Right forelimb (tissue), 1 donor: ENCODE measurements around the gene ARVCF.

ENCODE experiments used
- DNase-seq: peaks from one replicate; pipeline ENCODE4 v3.0.0-alpha.2; 2018

ARVCF gene

DNA sequence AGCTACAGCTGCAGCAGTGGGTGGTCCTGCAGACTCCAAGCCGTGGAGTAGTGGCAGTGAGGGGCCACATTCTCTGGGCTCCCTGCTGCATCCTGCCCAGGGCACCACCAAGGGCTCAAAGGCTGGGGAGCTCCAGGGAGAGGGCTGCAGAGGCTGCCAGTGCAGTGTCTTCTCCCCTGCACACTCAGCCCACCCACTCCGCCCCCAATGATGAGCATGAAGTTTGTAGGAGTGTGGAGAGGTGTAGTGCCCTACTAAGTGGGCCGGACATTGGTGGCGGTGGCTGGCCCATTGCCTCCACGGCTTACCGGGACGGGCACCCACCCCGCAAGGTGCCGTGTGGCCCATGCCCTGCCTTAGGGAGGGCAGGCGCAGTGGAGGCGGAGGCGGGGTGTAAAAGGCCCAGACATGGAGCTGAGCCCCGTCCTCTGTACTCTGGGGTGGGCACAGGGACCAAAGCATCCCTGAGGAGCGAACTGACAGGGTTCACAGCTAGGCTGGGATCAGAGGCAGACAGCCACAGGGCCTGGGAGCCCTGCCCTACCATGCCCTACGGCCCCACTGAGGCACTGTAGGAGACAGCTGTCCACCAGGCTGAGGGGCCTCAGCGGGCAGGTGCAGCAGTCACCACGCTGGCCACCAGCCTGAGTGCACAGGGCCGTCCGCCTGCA is 18.9 kb downstream of the ARVCF start:
- no peak for DNase-seq

DNA sequence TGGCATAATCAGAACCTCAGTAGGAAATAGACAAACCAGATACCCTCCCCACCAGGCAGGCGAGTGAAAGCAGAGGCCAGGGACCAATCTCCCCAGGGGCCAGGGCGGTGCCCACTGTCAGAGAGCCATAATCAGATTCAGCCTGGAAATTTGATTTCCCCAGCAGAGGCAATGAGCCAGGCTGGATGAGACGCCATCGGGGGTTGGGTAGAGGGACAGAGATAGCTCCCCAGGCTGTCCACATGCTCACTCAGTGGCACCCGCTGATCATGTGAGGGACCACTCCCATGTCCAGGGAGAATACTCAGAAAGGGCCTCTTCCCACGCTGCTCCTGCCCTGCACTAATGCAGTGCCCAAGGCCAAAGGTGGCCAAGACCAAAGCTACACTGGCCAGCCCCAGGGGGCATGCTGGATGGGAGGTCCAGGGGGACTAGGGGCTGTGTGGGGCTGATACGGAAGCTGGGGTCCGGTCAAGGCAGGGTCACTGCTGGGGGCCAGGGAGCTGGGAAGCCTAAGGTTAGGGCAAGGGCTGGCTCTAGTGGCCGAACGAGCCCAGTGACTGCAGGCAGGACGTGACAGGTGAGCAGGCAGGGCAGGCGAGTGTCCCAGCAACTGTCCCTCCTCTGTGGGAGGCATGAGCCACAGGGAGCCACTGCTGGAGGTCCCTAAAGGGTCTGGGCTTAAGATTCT is 19.8 kb downstream of the ARVCF start:
- DNase-seq: no peak

DNA sequence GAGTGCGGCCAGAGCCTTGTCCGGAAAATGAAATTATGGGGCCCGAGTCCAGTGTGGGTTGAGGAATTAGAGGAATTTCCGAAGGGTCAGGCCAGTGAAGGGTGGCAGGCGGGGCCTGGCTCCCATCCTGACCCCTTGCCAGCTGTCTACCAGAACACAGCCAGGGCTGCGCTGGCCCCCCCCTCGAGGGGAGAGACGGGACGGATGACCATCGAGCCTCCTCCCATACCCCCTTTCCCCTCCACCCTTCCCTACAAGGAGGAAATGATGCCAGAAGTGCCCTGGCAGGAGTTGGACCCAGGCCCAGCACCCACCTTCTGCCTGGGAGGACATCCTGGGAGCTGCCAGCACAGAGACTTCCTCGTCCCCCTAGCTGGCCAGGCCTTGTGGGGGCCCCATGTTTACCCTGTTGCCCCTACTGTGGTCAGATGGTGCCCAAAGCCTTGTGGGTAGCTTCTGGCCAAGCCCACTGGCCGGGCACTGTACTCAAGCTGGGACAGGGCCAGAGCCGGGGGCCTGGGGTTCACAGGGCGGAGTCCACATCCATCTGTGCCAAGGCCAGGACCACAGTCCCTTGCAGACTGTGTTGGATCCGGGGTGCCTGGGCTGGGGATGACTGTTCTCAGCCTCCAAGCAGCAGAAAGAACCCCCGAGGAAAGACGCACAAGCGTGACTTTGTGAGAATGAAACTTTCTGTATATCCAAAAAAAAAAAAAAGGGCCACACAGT is 20.8 kb downstream of the ARVCF start:
- DNase-seq: peak; percentile 71

DNA sequence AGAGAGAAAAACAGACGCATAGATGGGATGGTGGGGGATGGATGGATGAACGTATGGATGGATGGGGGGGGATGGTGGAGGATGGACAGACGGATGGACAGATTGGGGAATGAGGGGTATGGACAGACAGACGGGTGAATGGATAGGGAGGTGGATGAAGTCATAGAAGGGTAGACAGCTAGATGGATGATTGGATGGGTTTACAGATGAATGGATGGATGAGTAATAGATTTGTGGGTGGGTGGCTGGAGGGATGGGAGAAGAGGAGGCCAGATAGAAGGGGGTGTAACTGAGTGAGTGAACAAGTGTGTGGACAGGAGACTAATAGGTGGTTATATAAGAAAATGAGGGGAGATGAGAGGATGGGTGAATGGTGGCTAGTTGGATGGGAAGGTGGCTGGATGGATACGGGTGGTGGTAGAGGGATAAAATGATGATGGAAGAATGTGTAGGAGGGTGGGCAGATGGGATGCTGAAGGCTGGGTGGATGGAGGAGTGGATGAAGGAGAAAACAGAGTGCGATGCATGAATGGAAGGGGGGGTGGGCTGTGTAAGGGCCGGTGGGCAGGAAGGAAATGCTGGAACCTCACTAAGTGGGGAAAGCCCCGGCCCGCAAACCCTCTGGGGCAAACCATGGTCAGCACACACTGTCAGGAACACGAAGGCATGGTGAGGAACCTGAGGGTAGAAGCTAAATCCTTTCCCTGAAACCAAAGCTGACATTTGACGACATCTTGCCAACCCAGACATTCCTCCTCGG is 21.6 kb downstream of the ARVCF start:
- DNase-seq: no peak

DNA sequence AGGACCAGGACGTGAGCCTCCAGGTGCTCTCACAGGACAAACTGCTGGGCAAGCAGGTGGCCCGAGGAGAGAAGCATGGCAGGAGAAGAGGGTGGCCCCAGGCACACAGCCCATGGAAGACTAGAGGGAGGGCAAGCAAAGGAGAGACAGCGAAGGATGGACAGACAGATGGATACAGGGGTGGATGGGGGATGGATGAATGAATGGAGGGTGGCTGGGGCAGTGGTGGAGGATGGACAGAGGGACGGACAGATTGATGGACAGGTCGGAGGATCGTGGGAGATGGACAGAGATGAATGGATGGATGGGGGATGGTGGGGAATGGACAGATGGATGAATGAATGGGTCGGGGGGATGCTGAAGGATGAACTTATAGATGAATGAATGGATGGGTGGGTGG is 22.7 kb downstream of the ARVCF start:
- DNase-seq: no peak

DNA sequence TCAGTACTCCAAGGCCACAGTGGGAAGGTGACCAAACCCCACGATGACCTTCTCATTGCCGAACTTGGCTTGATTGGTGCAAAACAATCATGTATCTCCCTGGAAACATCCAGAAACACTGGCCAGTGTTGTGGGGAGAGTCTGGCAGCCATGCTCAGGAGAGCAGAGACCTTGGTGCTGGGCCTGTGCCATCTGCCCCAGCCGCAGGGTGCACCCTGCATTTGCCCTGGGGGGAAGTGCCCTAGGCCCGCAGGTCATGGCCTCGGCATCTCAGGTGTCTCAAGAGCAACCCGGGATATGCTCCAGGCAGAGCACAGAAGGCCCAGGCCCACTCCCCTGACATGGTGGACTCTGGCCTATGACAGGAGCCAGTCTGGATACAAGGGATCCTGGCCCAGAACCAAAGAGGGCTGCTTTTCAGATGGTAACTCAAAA is 23.7 kb downstream of the ARVCF start:
- no peak for DNase-seq

DNA sequence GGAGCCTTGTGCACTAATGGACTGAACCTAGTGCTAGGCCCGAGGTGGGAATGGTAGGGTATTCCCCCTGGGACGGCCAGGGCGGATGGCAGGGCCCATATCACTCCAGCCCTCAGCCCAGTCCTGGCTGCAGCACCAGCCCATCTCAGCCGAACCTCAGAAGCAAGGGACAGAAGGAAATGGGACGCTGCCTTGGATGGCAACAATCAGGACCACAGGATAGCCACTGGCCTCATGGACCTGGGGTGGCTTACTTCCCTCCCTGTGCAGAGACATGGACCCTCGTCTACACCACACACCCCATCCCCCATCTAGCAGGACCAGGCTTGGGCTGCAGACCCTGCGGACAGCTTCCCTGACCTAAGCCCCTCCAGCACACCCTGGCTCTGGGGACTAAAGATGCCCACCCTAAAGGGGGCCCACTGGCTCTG is 24.1 kb downstream of the ARVCF start:
- DNase-seq: no peak

DNA sequence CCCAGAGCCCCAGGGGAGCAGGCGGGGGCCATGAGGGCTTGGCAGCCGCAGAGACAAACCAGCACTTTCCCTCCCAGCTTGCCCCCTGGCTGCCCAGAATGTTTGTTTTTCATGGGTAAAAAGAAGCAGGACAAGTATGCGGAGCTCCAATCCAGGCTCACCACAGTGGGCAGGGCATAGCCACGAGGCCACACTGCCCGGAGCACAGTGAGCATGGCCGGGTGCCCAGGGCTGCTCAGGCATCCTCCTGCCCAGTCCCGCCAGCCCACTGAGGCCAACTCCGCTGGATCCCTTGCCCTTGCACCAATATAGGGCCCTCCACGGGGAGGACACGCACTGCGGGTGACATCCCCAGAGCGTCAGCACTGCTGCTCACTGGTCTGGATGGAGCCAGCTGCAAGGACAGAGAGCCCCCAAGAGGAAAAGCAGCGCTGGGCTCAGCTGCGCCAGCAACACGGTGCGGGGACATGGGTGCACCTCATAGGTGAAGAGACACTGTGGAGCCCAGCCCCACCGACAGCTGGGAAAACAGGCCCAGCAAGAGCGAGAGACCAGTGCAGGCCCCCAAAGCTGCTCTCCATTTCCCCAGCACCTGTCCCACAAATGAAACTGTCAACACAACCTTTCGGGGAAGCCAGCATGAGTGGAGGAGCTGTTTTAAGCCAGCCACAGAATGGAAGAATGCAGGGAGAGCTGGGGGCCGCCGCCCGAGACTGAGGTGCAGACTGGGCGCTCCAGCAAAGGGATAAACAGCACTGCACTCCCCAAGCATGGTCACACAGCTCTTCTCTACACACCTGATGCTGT is 24.8 kb downstream of the ARVCF start:
- DNase-seq: no peak

DNA sequence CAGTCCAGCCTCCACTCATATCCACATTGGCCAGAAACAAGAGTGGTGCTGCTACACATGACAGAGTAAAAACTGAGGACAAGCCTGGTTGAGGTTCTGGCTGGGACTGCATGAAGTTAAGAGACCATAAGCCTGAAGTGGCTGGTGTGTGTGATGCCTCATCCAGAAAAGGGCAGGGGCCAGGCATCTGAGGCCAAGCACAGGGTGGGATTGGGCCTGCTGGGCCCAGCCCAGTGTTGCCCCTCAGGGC is 25.3 kb downstream of the ARVCF start:
- no peak for DNase-seq

DNA sequence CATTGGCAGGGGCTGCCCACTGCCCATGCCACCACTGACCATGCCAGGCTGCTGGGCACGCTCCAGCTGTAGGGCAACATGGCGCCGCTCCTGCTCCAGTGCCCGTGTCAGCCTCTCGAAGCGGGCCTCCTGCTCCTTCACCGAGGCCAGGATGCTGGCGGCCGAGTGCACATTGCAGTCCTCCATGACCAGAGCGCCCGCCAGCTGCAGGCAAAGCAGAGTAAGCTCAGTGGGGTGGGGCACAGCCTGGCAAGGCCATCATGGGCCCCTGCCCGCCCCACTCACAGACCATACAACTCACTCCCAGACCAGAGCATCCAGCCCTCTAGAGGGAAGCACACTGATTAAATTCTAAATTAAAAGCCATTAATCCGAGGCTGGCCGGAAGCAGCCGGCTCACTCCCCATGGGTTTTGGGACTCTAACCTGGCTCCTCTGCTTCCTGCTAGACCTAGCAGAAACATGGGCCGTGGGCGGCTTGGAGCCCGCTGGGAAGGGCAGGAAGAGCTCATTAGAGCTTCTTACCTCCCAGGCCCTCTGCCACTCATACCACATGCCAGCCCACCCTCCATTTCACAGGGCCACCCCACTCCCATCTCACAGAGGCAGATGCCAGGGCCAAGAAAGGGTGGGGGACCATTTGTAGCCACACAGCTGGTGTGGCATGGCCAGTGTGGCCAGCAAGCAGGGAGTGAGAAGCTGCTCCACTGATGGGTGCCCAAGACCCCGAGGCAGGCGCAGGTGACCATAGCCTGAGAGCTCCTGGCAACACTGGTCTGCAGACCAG is 25.8 kb downstream of the ARVCF start:
- no peak for DNase-seq

DNA sequence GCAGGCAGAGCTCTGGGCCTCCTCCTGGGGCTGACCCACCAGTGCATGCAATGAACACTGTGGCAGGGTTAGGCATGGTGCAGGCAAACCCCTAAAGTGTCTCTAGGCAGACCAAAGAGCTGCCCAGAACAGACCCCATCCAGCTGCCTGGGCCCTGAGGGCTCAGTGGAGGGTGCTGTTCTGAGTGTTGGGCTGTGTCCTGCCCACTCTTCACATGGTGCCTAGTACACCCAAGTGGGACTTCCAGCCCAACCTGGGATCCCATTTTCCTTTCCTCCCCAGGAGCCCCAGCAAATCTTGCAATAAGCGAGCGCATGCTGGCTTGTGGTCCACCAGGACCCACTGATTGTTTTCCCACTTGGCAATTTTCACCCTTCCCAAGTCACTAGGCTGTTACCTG is 26.4 kb downstream of the ARVCF start:
- DNase-seq: no peak

DNA sequence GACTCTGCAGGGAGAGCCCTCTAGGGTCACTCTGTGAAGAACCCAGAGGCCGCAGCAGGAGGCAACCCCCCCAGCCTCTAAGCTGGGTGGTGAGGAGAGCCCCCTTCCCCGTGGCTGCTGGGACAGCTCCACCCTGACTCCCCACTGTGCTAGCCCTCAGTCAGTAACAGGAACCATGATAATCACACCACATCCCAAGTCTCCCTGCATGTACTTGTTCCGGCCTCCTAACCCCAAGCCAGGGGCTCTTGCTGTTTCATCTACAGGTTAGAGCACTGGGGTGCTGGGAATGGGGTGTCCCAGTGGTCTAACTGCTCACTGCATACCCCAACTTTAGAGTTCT is 26.9 kb downstream of the ARVCF start:
- DNase-seq: no peak

DNA sequence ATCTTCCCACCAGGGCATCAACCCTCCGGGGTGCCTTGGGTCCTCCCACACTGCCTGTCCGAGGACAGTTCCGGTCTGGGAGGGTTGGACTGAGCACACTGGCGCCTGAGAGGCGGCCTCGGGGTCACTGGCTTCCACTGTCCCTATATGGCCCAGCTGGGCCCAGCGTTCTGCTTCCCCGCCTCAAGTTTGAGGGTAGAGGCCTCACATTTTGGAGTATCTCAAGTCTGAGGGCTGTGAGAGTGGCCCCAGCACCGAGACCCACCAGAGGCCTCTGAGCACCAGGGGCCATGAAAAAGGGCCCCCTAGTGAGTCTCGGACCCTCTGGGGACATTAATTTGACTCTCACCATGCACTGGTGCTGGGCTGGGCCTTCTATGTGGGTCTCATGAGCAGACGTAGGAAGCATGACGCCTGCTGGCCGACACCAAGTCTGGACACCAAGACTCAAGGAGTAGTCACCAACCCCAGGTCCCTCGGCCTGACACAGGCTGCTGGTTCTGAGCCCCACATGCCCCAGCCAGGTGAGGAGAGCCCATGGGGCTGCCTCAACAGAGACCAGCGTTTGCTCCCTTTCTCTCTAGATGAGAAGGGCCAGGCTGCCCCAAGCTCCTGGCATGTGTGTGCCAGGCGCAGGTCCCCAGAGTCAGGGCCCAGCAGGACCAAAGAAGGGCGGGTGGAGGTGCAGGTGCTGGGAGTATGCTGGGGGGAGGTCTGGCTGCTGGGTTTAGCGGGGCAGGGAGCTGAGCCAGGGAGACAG is 27.5 kb downstream of the ARVCF start:
- no peak for DNase-seq

DNA sequence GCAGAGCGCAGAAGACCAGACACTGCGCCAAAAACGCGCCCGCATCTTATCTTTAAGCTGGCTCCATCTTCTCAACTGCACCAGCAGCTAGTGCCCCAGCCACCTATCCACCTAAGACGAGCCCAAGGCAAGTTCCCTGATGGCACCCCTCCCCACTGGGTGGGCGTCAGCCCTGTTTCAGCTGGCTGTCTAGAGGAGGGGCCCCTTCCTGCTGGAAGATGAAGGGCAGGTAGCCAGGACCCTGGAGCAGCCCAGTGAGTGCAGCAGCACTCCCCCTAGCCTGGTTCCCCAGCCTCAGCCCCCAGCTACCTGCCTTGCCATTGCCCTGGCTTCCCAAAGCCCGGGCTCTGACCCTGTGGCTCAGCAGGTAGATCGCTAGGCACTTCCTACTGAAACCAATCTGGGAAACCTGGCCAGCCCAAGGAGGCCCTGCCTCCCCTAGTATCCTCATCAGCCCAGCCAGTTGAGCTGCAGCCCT is 28.3 kb downstream of the ARVCF start:
- no peak for DNase-seq

DNA sequence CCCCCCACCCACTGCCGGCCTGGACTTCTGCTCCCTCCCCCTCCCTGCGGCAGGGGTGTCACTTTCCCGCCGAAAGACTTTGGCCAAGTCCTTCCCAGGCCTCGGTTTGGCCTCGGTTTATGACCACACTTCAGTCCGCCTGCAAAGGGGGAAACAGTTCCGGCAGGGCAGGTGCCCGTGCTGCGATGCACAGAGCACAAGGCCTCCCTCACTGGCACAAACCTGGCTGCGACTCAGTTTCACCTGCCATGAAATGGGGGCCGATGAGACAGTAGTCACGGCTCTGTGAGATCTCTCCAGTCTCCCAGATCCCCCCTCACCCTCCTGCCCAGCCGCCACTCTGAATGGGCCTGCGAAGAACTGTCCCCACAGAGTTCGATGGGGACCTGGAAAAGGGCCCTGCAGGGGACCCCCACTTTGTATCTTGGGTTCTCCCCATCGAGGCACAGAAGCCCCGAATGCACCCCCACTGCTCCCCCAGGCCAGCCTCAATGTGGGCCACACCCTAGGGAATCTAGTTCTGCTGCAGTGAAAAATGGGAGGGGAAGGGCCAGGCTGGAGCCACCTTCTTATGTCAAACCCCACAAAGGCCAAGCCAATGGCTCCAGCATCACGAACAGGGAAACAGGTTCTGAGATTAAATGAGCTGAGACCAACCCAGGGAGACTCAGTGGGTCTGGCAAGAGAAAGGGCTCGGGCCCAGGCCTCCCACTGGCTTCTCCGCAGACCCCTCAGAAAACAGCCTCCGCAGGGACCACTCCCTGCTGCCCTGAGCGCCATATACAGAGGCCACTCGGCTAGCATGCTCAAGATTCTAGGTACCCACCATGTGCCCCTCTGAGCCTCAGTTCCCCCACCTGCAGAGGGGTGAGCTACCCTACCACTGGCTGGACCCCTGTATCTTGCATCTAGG is 29.0 kb downstream of the ARVCF start:
- DNase-seq: no peak

DNA sequence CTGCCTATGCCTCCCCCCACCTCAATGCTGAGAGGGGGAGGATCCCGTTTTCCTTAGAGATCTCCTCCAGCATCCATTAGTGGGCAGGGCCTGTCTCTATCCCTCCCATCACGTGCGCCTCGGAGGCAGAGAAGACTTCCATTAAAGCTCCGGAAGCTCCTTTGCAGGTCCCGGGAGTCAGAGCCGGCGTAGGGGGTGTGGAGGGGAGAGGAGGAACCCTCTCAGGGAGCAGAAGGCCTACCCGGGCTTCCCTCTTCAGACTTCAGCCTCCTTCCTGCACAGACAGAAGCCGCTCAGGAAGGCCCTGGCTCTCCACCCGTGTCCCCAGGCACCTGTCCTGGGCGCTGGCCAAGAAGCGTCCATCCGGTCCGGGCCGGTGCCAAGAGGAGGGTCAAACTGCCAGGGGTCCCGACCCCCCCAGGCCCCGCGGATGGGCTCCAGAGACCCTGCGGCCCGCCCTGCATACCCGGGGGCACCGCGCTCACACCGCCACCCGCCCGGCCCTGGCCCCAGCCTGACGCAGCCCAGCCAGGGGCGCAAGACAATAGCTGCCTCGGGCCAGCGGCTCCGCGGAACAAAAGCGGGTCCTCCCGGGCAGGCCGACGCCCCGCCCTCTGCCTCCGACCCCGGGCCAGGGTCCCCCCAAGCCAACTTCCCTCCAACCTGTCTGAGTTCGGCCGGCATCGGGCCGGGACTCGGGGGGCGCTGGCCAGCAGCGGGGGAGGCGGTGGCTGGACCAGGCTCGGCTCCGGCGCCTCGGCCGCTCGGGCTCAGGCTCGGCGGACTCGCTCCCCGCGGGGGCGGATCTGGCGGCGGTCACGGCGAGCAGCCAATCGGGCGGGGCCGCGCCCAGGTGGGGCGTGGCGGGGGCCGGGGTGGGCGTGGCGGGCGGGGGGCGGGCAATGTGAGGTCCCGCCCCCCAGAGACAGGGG is 29.9 kb downstream of the ARVCF start:
- peak; percentile 88 for DNase-seq

DNA sequence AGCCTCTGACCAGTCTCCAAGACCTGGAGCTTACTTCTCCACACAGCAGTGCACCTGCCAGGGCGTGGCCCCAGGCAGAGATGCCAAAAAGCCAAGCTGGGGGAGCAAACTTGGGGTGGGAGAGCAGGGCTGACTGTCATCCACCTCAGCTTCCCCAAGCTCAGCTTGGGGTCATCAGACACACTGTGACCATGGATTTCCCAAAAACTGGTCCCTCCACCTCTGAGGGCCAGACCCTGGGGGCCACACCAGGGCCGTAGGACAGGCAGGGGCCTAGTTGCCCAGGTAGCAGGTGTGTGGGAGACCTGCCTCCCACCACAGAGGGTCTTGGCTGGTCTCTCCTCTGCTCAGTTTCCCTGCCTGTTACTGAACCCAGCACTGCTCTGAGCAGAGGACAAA is 30.6 kb downstream of the ARVCF start:
- DNase-seq: no peak

DNA sequence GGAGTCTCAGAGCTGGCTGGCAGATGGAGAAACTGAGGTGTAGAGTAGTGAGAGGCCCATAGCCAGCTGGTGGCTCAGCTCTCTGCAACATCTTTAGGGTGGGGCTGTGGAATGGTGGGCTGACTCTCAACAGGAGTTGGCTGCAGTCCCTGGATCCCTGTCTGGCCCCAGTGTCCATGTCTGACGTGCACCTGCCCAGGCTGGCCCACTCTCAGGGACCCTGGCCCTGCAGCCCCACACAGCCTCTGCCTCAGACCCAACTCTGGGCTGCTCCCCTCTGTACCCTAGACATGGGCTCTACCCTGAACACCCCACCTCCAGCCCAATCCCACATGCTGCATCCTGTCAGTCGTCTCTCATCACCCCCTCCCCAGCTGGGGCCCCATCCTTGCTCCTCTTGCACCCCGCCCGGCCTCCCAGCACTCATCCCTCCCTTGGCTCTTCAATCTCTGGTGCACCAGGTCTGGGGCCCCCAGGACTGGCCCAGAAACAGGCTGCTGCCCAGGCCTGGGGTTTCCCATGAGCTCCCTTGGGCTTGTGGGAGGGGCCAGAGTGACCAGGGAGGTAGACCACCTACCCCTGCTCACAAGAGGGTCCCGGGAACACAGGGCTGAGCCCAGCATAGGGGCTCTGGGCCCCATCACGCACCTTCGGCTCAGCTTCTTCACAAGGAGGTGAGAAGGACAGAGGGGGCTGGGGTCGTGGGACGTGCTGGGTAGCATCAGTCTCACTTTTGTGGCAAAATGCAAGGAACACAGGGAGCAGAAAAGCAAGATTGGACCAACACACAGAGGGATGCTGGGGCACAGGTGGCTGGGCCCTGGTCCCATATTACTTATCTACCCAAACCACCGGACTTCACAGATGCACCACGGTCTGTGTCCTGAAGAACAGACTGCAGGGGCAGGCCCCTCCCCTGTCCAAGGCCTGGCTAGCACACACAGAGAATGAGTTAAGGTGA is 31.5 kb downstream of the ARVCF start:
- DNase-seq: no peak
